Thyroid gland (tissue), 4 donors: ENCODE results near the gene FAM3A. TPM values are rescaled to one million over a fixed set of nuclear protein-coding genes. Genes with fewer than 3 reads are reported as not detected.

Experiments used
- DNase-seq, 2 donors: peaks; one replicate each; pipeline ENCODE4 v3.0.0-alpha.2; 2019
- H3K27ac ChIP-seq, 3 donors: fragments of 200-600 bp; sonication (generic); 1 replicate in 2 of 3; 2 replicates in 1 of 3; pipeline ENCODE4 v1.5.1; 2016 to 2019; ENCODE audit warnings: mild to moderate bottlenecking in 1 of 3, moderate library complexity in 1 of 3
- H3K27me3 ChIP-seq: fragments of 200-600 bp; sonication (generic); one replicate; pipeline ENCODE4 v1.5.1; 2019
- H3K36me3 ChIP-seq, 2 donors: fragments of 200-600 bp; sonication (generic); one replicate each; pipeline ENCODE4 v1.5.1; 2016 to 2019
- H3K4me1 ChIP-seq, 2 donors: fragments of 200-600 bp; sonication (generic); one replicate each; pipeline ENCODE4 v1.5.1; 2017 to 2019
- H3K4me3 ChIP-seq, 3 donors: fragments of 200-600 bp; sonication (generic); replicated peaks in 1 of 3; 1 replicate in 2 of 3; 2 replicates in 1 of 3; pipeline ENCODE4 v1.5.1; 2016; ENCODE audit warnings: mild to moderate bottlenecking in 1 of 3
- H3K9me3 ChIP-seq: fragments of 200-600 bp; sonication (generic); one replicate; pipeline ENCODE4 v1.5.1; 2017
- CTCF ChIP-seq, 6 experiments: fragments of 200-600 bp in 3 of 6; fragments of 450-650 bp in 3 of 6; sonication (generic) in 3 of 6; IDR thresholded peaks; one replicate each; pipeline ENCODE4 v1.5.1; 2016 to 2019; ENCODE audit warnings: antibody characterized with exemption in 6 of 6, mild to moderate bottlenecking in 2 of 6, inconsistent platforms in 1 of 6, moderate library complexity in 1 of 6
- POLR2A ChIP-seq, 2 donors: fragments of 450-650 bp; IDR thresholded peaks; one replicate each; pipeline ENCODE4 v1.6.1; 2017; ENCODE audit warnings: antibody characterized with exemption in 2 of 2, mild to moderate bottlenecking in 2 of 2, moderate library complexity in 1 of 2
- WGBS, 2 donors: methylation state at CpG; one replicate each; pipeline ENCODE4 v1.1.5; 2017; 5-methylcytosine and 5-hydroxymethylcytosine counted together
- intact Hi-C: fragments of 100-400 bp; cut with DNase I; formaldehyde crosslinking; loops from one replicate; pipeline ENCODE4 v1.15.1; 2023
- total RNA-seq, 4 donors: library from RNA; depleted of rRNA; stranded (reverse); fragments of >200 nt; gene quantifications; one replicate each; pipeline ENCODE4 v1.2.3, GENCODE V29; 2016

FAM3A gene
- total RNA-seq, 4 donors from 2014 or later, result 56.3 to 67.7 (median 65.3) TPM

- H3K27me3 ChIP-seq, result no peaks in the 10 kb centered on the region
- peaks cover 5 to 10% of the 10 kb centered on the region in 2 donors for H3K4me1 ChIP-seq
- no peaks in the 10 kb centered on the region for H3K36me3 ChIP-seq
- no peak overlapping the region for H3K4me3 ChIP-seq
- TF ChIP-seq POLR2A (IDR thresholded peaks at IDR 0.05) (no peak), CTCF (IDR thresholded peaks at IDR 0.05) (no peak)
- no peak overlapping the region for H3K27ac ChIP-seq
- H3K9me3 ChIP-seq, result no peaks in the 10 kb centered on the region
- no peak for DNase-seq
- intact Hi-C loops, result no loop called here
- WGBS, 2 donors, result 85 to 89% methylated on average over 5 to 7 of the region's 8 CpGs
These were observed 3.4 kb upstream of the FAM3A start for GRCh38 chrX:154519389-154519788.

GRCh38 chrX:154517101-154517781, 1.2 kb upstream of the FAM3A start:
- peak overlapping the region in 1 of 3 donors; percentile 57 for H3K4me3 ChIP-seq
- 53 to 60% methylated on average over 12 of the region's 25 CpGs for WGBS, 2 donors
- TF ChIP-seq POLR2A (IDR thresholded peaks at IDR 0.05), result no peak
- no peak for TF ChIP-seq CTCF (IDR thresholded peaks at IDR 0.05)
- intact Hi-C loops, result no loop called here
- H3K36me3 ChIP-seq, result no peaks in the 10 kb centered on the region
- no peaks in the 10 kb centered on the region for H3K27me3 ChIP-seq
- H3K9me3 ChIP-seq, result no peaks in the 10 kb centered on the region
- H3K4me1 ChIP-seq, result peaks cover 5 to 10% of the 10 kb centered on the region in 2 donors
- DNase-seq, result no peak
- H3K27ac ChIP-seq, result peak overlapping the region; percentile 23 to 87 (median 76)

- no peaks in the 10 kb centered on the region for H3K9me3 ChIP-seq
- H3K27ac ChIP-seq, result peak overlapping the region; percentile 23 to 87 (median 76)
- H3K4me1 ChIP-seq, result peaks cover 5 to 10% of the 10 kb centered on the region in 2 donors
- TF ChIP-seq CTCF (IDR thresholded peaks at IDR 0.05) (no peak), POLR2A (IDR thresholded peaks at IDR 0.05) (no peak)
- H3K4me3 ChIP-seq, result peak overlapping the region in 1 of 3 donors; percentile 57
- no peaks in the 10 kb centered on the region for H3K27me3 ChIP-seq
- no peaks in the 10 kb centered on the region for H3K36me3 ChIP-seq
- WGBS, 2 donors, result 7 to 15% methylated on average over 7 to 13 of the region's 19 CpGs
- DNase-seq, result peak in 1 of 2 donors; percentile 20
- intact Hi-C loops, result no loop called here
These were observed 646 bp upstream of the FAM3A start for GRCh38 chrX:154516656-154517100.

GRCh38 chrX:154515090-154515965, 704 bp downstream of the FAM3A start:
- no peaks in the 10 kb centered on the region for H3K36me3 ChIP-seq
- no peaks in the 10 kb centered on the region for H3K27me3 ChIP-seq
- peaks cover 5 to 10% of the 10 kb centered on the region in 2 donors for H3K4me1 ChIP-seq
- WGBS, 2 donors, result 33 to 41% methylated on average over 13 to 16 of the region's 34 CpGs
- intact Hi-C loops, result no loop called here
- peak overlapping the region in 2 of 3 donors; percentile 47 to 57 for H3K4me3 ChIP-seq
- peak in 1 of 2 donors; percentile 15 for TF ChIP-seq POLR2A (IDR thresholded peaks at IDR 0.05)
- no peak for TF ChIP-seq CTCF (IDR thresholded peaks at IDR 0.05)
- peak overlapping the region; percentile 74 to 87 (median 84) for H3K27ac ChIP-seq
- no peaks in the 10 kb centered on the region for H3K9me3 ChIP-seq
- DNase-seq, result peak; percentile 50 to 55
